ENCODE measurements around the gene SERPINB4. TPM values are rescaled to one million over a fixed set of nuclear protein-coding genes. Genes with fewer than 3 reads are reported as not detected.

Gene SERPINB4
- total RNA-seq, 1 donor from 2014 or later: not detected

GRCh38 chr18:63617049-63617914 lies 26.8 kb downstream of the SERPINB4 start:
- TF ChIP-seq, protein P1, sequence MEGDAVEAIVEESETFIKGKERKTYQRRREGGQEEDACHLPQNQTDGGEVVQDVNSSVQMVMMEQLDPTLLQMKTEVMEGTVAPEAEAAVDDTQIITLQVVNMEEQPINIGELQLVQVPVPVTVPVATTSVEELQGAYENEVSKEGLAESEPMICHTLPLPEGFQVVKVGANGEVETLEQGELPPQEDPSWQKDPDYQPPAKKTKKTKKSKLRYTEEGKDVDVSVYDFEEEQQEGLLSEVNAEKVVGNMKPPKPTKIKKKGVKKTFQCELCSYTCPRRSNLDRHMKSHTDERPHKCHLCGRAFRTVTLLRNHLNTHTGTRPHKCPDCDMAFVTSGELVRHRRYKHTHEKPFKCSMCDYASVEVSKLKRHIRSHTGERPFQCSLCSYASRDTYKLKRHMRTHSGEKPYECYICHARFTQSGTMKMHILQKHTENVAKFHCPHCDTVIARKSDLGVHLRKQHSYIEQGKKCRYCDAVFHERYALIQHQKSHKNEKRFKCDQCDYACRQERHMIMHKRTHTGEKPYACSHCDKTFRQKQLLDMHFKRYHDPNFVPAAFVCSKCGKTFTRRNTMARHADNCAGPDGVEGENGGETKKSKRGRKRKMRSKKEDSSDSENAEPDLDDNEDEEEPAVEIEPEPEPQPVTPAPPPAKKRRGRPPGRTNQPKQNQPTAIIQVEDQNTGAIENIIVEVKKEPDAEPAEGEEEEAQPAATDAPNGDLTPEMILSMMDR (conservative IDR thresholded peaks at IDR 0.05): no peak
- no peaks in the 10 kb centered on the region for H3K4me1 Mint-ChIP-seq
- no peaks in the 10 kb centered on the region for H3K36me3 Mint-ChIP-seq (ENCODE audit: low read depth)
- no peak overlapping the region for H3K4me3 Mint-ChIP-seq
- H3K27me3 Mint-ChIP-seq (ENCODE audit: low read depth): no peaks in the 10 kb centered on the region
- DNase-seq (ENCODE audit: low read depth, low spot score): no peak
- H3K27ac Mint-ChIP-seq (ENCODE audit: unreplicated experiment): no peak overlapping the region
- H3K9me3 Mint-ChIP-seq: no peaks in the 10 kb centered on the region

- Mint-ChIP-seq H3K27ac (ENCODE audit: unreplicated experiment) (no peak overlapping the region), H3K4me3 (no peak overlapping the region), H3K9me3 (no peaks in the 10 kb centered on the region), H3K27me3 (ENCODE audit: low read depth) (no peaks in the 10 kb centered on the region), H3K36me3 (ENCODE audit: low read depth) (no peaks in the 10 kb centered on the region), H3K4me1 (no peaks in the 10 kb centered on the region)
- TF ChIP-seq, protein P1 (conservative IDR thresholded peaks at IDR 0.05): no peak
- DNase-seq (ENCODE audit: low read depth, low spot score): no peak
Observed at GRCh38 chr18:63613420-63613819, 30.6 kb downstream of the SERPINB4 start.

- H3K4me1 Mint-ChIP-seq: no peaks in the 10 kb centered on the region
- no peaks in the 10 kb centered on the region for H3K9me3 Mint-ChIP-seq
- no peak for DNase-seq (ENCODE audit: low read depth, low spot score)
- no peaks in the 10 kb centered on the region for H3K27me3 Mint-ChIP-seq (ENCODE audit: low read depth)
- no peak overlapping the region for H3K27ac Mint-ChIP-seq (ENCODE audit: unreplicated experiment)
- TF ChIP-seq, protein P1 (conservative IDR thresholded peaks at IDR 0.05): no peak
- H3K36me3 Mint-ChIP-seq (ENCODE audit: low read depth): no peaks in the 10 kb centered on the region
- H3K4me3 Mint-ChIP-seq: no peak overlapping the region
Observed at GRCh38 chr18:63606526-63606925, 37.5 kb downstream of the SERPINB4 start.

DNA sequence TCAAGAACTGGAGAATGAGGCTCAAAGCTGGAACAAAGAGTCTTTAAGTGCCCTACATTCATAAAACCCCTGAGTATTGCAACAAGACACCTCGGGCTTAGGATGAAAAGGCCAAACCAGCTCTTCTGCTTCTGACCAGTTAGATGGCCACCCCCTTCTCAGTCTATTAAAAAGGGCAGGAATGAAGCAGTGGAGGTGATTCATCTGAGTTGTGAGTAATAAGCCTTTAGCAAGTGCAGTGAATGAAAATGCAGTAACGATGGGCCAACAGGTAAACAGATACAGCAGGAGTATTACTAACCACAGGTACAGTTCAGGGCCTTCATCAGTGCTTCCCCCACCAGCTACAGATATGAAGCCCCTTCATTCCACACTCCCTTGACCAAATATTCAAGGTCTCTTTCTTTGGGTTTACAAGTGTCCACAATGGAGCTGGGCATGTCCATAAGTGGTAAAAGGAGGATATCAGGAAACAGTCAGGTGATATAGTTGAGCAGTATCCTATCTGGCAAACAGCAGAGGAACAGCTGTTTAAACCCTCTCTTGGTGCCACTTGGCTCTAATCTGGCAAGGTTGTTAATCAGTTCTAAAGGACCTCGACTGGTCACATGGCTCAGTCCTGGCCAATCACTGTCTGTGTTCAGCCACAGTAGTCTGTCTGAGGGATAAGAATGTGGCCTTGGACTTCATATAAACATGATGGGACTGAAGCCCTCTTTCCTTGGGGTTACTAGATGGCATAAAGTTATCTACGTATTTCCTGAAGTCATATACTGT lies 39.1 kb downstream of the SERPINB4 start:
- no peak overlapping the region for H3K4me3 Mint-ChIP-seq
- H3K4me1 Mint-ChIP-seq: no peaks in the 10 kb centered on the region
- no peaks in the 10 kb centered on the region for H3K27me3 Mint-ChIP-seq (ENCODE audit: low read depth)
- H3K27ac Mint-ChIP-seq (ENCODE audit: unreplicated experiment): no peak overlapping the region
- peaks cover 4% of the 10 kb centered on the region for H3K9me3 Mint-ChIP-seq
- DNase-seq (ENCODE audit: low read depth, low spot score): no peak
- no peaks in the 10 kb centered on the region for H3K36me3 Mint-ChIP-seq (ENCODE audit: low read depth)
- TF ChIP-seq, protein P1 (conservative IDR thresholded peaks at IDR 0.05): no peak

DNA sequence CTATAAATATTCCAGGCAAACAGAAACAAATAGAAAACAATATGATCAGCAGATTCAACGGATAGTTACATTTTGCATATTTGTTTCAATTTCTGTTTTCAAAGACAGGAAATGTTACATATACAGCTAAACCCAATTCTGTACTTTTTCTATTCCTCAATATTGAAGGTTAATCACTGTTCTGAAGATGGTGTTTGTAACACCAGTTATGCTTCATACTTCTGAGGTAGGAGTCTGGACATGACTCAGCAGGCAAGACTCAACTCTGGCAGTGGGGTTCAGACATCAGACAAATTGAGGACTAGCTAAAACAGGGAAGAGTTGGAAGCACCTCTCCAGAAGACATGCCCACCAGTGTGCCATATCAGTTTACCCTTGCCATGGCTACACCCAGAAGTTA lies 40.3 kb downstream of the SERPINB4 start:
- Mint-ChIP-seq H3K4me3 (no peak overlapping the region), H3K4me1 (no peaks in the 10 kb centered on the region), H3K27ac (ENCODE audit: unreplicated experiment) (peak overlapping the region; percentile 15), H3K27me3 (ENCODE audit: low read depth) (no peaks in the 10 kb centered on the region), H3K9me3 (peaks cover 4% of the 10 kb centered on the region), H3K36me3 (ENCODE audit: low read depth) (no peaks in the 10 kb centered on the region)
- TF ChIP-seq, protein P1 (conservative IDR thresholded peaks at IDR 0.05): no peak
- DNase-seq (ENCODE audit: low read depth, low spot score): no peak

Measured in neural crest cell (in vitro differentiated cells).